Stimulated activated CD4-positive, alpha-beta T cell treated with anti-CD3 and anti-CD28 coated beads, Interleukin-15, amount 100 ng/mL, for 48 hours (primary cell): ENCODE data around the gene HIVEP2.

Experiments used
- DNase-seq, 2 donors: peaks; one replicate each; pipeline ENCODE4 v3.0.0-alpha.2; 2020; ENCODE audit warnings: low read depth in 2 of 2

Gene HIVEP2

DNA sequence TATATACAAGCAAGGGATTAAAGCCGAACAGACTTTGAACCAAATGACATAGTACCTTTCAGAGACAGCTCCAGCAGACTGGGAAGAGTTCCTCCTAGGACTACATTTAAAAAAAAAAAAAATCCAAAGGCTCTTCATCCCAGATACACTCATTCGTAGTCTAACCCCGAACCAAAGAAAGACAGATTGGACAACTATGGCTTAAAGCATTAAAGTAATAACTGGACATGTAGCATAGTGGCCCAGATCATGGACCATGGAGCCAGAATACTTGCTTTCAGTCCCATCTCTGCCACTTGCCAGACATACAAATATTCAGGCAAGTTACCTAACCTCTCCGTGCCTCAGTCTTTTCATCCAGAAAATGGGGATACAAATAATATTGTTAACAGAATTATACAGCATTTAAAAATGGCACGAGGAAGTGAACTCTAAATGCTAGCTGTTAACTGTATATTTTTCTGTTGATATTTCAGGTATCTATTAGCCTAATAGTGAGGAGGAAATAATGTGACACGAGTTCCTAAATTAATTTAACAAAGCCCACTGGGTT is 123.7 kb downstream of the HIVEP2 start:
- DNase-seq: no peak

- no peak for DNase-seq
These were observed 124.5 kb downstream of the HIVEP2 start for GRCh38 chr6:142820338-142821051.

GRCh38 chr6:142819603-142820337 is 125.2 kb downstream of the HIVEP2 start:
- DNase-seq: no peak

- DNase-seq: no peak
These were observed 128.5 kb downstream of the HIVEP2 start for GRCh38 chr6:142816486-142816885.

- no peak for DNase-seq
These were observed 128.9 kb downstream of the HIVEP2 start for GRCh38 chr6:142816031-142816430.

GRCh38 chr6:142811923-142812322 is 133.1 kb downstream of the HIVEP2 start:
- no peak for DNase-seq

DNA sequence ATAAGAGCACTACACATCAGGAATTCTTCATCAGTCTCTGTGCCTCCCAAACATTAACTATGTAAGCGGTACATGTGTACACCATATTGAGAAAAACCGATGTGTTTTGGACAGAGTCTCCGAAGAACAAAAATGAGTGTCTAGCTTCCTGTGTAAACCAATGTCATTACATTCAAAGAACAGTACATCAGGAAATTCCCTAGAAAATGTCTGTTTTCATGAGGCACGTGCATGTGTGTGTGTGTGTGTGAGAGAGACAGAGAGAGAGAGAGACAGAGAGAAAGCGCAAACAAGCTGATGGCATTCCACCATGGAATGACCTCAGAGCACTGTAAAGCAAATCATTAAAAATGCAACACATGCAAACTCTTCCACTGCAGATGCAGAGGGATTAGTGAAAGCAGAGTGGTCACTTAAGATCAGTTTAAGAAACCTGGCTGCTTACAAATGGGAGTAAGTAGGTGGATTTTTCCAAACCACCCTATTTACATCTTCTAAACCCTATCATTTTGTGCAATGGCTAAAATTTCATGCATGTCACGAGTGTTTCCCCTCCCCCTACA is 133.9 kb downstream of the HIVEP2 start:
- no peak for DNase-seq

- no peak for DNase-seq
These were observed 135.0 kb downstream of the HIVEP2 start for GRCh38 chr6:142809947-142810346.

GRCh38 chr6:142808405-142809061 is 136.4 kb downstream of the HIVEP2 start:
- DNase-seq: no peak

- DNase-seq: no peak
These were observed 139.9 kb downstream of the HIVEP2 start for GRCh38 chr6:142805042-142805441.

DNA sequence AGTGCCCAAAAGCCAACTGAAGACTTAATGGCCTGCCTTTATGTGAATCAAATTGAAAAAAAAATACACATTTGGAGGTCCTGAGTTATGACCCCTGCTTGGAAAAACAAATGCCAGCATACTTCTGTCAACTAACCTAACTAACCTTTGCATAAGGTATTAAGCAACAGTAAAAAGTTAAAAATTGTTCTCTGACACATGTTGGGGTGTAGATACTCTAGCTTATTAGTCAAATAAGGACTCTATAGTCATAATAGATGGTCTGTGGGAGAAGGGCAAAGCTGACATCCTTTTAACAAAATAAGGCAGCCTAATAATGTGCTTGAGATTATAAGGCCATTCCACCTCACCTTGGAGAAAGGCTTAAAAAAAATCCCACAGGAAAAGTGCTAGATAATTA is 140.5 kb downstream of the HIVEP2 start:
- DNase-seq: no peak

GRCh38 chr6:142803495-142804058 is 141.4 kb downstream of the HIVEP2 start:
- no peak for DNase-seq

DNA sequence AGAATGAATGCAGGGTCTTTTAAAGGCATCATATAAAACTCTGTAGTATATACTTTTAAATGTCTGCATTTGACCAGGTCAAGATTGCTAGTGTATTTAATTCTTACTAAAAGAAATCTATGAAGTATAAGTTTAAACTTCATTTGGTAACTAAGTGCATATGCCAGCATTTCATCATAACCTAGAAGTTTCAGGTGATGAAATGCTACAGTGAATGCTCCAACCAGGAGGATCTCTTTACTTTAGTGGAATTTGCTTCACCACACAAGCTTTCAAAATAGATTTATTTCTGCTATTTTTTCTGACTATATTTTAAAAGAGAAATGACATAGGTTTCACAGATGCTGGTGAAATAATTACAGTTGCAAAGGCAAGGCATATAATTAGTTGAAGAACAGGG is 141.9 kb downstream of the HIVEP2 start:
- DNase-seq: no peak

DNA sequence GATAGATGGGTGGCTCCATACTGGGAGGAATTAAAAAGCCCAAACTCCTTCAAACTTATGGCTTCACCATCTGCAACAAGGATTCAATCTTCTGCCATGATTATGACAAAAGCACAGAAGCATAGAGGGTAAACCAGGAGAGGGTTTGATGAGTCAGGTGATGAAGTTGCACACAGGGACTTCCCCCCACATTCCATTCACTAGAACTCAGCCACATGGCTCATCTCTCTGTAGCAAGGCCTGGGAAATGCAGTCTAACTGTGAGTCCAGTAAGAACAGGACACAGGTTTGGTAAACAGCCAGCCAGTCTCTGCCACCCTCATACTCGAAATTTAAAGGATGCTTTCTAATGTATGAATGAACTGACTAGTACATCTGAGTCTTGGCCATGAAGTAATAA is 142.9 kb downstream of the HIVEP2 start:
- DNase-seq: peak; percentile 39 to 44

DNA sequence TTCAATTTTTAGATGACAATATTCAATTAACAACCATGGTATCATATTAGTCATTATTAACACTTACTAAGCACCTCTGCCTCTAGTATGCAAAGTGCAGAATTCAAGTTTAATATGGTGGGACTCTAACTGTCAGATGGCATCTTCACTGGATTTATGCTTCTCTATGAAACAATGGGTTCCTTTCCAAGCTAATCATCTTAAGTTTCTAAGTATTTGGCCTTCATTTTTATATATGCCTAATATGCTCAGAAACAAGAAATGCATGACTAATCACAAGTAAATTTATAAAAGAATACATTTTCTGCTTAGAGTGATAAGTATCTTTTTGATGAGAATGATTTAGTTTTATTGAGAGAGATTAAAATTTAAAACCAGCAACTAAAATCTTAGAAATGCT is 144.7 kb downstream of the HIVEP2 start:
- DNase-seq: no peak

DNA sequence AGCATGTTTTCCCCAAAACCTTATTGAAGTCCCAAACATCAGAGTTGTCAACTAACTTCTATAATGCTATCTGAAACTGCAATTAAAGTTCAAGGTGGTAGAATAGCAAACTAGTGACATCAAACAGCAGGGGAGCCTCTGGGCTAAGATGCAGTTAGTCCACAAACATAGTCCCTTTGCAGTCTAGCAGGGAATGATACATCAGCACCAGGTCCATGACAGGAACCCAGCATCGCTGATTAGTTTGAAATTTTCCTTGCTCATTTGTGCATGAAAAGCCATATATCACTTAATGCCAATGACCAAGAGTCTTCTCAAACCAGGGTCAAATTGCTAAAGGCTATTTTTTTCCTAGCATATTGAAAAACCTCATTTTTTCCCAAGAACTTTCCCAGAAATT is 145.3 kb downstream of the HIVEP2 start:
- DNase-seq: no peak

- no peak for DNase-seq
These were observed 147.8 kb downstream of the HIVEP2 start for GRCh38 chr6:142797159-142797558.

DNA sequence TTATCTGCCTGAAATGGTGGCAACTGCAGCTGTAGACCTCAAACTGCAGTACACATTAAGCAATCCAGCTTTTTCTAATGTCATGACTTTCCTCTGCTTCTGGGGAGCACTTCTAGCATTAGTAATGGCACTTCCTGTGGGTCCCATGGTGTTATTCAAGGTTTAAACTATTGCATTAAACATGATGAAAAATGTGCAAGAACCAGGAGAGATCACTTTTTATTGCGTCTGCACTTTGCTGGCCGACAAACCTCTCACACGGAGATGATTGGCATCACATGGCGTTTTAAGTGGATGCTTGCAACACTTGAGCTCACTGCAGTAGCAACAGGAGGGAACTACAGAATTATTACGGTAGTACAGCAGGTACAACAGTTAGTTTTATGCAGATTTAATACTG is 148.4 kb downstream of the HIVEP2 start:
- DNase-seq: no peak

GRCh38 chr6:142796024-142796423 is 149.0 kb downstream of the HIVEP2 start:
- no peak for DNase-seq

DNA sequence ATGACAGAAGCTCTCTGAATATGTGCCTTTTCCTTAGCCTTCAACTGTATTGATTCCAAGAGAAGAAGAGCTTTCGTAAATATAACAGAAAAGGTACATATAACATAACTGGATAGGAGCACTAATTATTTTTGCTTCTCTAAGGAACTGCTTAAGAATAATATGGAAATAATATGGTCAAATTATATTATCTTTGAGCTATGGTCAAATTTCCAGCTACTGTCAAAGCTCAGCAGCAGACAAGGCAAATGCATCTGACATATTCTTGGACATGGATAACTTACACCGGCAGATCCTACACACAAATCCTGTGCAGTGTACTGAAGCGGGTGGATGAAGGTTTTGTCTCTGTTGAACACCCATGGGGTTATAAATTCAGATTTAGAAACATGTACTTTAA is 150.6 kb downstream of the HIVEP2 start:
- DNase-seq: no peak

GRCh38 chr6:142790257-142790656 is 154.7 kb downstream of the HIVEP2 start:
- no peak for DNase-seq

DNA sequence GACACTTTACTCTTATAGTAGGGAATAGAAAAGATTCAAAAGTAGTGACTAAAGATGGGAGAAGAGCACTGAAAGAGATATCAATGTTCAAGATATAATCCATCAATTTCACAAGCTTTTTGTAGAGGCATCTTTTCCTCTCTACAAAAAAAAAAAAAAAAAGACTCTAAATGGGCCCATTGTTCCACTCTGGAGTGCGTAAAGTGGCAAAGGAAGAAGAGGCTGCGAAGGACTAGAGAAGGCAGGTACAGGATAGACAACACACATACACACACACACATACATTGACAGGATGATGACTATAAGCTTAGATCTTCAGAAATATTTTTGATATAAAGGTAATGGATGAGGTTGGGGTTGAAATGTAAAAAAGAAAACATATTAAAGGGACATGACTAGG is 157.6 kb downstream of the HIVEP2 start:
- DNase-seq: no peak
